NCI-H2081 (cell line): Measurements from ENCODE around the gene EAF2.
A peak's percentile ranks its signal among the peaks of the same experiment; 100 is the strongest.
"Not testable (repeated sequence)": the region's sequence is repeated elsewhere in the genome, so short reads cannot be mapped to it uniquely, and the experiment has no call there.

Source experiments
- DNase-seq, 2 experiments: peaks; one replicate each; lab custom pipeline; 2025; lab: John Stamatoyannopoulos, UW

The EAF2 gene

DNA sequence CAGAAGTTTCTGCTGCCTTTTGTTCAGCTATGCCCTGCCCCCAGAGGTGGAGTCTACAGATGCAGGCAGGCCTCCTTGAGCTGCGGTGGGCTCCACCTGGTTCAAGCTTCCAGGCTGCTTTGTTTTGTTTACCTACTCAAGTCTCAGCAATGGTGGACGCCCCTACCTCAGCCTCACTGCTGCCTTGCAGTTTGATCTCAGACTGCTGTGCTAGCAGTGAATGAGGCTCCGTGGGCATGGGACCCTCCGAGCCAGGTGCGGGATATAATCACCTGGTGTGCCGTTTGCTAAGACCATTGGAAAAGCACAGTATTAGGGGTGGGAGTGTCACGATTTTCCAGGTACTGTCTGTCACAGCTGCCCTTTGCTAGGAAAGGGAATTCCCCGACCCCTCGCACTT, 28.2 kb downstream of the EAF2 start:
- not testable (repeated sequence) for DNase-seq

DNA sequence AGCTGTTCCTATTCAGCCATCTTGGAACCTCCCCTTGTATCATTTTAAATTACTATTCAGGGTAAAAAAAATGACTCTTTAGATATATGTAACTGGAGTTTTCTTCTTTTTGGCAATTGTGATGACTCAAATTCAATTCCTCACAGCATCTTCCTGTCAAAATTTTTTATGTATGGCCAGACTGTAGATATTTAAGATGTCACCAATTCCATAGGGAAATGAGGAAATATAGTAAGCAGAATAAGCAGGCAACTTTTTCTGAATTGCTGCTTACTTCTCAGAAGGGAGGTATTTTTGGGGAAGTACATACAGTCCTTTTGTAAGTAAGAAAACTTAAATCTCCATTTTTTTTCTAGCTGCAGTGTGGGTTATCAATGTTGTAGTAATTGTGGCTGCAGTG, 28.8 kb downstream of the EAF2 start:
- DNase-seq: no peak

DNA sequence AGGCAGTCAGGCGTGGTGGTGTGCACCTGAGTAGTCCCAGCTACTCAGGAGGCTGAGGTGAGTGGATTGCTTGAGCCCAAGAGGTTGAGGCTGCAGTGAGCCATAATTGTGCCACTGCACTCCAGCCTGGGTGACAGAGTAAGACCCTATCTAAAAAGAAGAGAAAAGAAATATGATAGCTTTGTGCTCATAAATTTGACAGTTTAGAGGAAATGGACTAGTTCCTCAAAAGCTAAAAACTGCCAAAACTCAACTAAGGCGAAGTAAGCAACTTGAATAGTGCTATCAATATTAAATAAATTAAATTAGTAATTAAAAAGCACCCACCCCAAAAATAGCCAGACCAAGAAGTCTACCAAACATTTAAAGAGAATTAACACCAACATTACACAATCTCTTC, 34.7 kb downstream of the EAF2 start:
- no peak for DNase-seq

DNA sequence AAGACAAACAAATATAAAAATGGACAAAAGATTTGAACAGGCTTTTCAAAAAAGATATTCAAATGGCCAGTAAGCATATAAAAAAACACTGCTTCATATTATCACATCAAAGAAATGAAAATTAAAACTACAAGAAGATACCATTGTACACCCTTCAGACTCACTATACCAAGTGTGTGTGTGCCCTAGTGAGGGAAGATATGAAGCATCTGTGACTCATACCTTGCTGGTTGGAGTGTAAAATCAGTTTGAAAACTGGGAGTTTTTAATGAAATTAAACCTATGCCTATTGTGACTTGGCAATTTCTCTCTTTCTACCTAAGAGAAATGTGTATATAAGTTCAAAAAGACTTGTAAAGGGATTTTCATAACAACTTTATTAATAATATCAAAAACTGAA, 35.7 kb downstream of the EAF2 start:
- no peak for DNase-seq

DNA sequence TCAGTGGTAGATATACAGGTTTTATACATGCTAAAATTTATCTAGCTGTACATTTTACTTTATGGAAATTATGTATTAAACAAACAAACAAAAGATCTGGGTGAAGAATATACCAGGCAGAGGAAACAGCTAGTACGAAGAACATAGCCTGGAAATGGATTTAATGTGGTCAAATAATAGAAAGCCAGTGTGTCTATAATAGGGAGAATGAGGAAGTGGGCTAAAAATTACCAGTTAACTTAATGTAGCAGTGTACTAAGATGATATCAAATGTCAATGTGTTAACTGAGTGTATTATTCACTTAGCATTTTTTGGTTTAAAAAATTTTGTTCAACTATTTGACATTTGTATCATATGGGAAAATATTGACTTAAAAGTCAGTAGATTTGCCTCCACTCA, 36.4 kb downstream of the EAF2 start:
- DNase-seq: no peak

DNA sequence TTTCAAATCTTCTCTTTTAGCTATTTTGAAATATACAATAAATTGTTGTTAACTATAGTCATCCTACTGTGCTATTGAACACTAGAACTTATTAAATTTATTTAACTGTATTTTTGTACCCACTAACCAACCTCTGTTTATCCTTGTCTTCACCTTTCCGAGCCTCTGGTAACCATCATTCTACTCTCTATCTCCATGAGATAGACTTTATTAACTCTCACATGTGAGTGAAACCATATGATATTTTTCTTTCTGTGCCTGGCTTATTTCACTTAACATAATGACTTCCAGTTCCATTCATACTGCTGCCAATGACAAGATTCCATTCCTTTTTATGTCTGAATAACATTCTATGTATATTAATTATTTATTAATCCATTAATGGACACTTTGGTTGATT, 43.4 kb downstream of the EAF2 start:
- DNase-seq: no peak

DNA sequence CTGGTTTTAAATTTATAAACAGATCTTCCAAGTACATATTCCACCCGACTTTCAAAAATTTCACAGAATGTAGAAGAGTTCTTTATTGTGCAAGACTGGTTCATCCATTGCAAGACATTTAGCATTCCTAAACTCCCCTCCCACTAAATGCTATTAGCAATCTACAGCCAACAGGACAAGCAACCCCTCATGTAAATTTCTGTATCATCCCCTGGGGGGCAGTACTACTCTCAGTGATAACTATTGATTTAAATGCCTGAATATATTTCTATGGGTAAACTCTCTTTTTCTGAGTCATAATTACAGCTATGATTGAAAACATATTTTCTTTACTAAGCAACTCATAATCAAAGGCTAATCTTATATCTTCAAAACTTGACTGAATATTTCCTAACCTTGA, 48.5 kb downstream of the EAF2 start:
- no peak for DNase-seq

DNA sequence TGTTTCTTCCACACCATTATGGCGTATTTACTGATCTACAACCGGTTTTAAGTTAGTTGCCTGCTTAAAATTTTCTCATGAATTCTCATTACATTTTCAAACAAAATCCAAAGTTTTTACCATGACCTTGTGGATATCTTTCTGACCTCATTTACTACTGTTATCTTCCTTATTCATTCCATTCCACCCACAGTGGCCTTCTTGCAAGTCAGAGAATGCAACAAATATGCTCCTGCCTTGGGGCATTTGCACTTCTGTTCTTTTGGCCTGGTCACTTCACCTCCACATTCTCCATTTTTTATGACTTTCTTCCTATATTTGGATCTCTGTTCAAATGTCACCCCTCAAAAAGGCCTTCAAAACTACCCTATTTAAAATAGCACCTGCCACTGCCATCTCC, 50.4 kb downstream of the EAF2 start:
- DNase-seq: no peak

DNA sequence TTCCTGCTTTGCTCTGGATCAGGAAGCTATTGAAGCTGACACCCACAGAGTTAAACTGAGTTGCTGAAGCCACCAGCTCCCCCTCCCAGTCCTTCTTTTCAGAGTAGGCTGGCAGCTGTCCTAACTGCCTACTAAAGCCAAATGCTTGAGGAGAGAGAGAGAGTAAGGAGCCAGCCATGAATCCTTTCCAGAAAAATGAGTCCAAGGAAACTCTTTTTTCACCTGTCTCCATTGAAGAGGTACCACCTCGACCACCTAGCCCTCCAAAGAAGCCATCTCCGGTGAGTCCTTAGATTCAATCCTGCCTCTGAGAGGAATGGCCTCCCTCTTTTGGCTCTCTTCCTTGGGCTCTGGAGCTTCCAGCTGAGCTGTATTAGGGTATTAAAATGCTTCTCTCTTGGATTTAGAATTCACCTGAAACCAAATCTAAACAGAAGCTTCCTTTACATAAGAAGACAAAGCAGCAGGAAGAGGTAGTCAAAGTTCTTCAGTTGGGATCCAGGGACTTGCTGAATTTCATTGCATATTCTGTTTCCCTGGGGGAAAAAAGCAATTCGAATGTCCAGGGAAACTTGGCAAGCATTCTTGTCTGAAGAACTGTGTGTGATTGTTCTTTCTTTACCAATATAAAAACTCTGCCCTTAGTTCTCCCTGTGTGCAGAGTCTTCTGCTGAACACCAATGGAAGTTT, 59.4 kb downstream of the EAF2 start, which contains the start of gene SLC15A2:
Gene SLC15A2 (plus strand): TSS at position 101 of the 690 bp plus-strand sequence. CDS start 76 bp downstream, at position 177.
- no peak for DNase-seq

DNA sequence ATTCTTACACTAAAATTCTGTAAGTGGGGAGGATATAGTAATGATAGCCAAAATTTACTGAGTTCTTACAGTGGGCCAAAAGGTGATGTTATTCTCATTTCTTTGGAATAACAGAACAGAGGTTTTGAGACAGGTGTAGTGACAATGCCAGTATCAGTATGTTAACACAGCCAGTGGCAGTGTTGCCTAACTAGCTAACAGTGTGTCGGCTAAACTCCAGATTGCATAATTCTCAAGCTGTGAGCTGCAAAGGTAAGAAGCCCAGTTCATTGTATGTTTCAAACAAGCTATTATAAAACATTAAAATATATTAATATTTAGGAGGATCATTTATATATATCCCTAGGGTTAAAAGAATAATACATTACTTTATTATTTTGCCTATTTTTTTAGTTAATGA, 60.1 kb downstream of the EAF2 start:
- no peak for DNase-seq

DNA sequence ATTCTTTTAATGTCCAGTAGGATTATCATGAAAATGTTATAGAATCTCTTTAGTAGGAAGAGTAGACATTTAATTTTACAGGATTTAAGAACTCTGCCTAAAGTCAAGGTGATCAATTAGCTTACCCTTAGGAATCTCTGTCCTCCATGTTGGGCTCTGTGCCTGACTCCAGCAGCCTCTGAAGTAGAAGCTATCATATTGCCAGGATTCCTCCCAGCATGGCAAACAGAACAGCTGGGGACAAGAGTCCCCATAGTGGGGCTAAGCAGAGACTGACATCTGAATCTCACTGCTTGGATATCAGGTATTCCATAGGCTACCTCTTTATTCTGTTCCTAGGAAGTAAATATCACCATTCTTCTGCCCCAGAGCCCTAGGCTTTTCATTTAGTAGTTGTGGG, 60.7 kb downstream of the EAF2 start:
- no peak for DNase-seq

DNA sequence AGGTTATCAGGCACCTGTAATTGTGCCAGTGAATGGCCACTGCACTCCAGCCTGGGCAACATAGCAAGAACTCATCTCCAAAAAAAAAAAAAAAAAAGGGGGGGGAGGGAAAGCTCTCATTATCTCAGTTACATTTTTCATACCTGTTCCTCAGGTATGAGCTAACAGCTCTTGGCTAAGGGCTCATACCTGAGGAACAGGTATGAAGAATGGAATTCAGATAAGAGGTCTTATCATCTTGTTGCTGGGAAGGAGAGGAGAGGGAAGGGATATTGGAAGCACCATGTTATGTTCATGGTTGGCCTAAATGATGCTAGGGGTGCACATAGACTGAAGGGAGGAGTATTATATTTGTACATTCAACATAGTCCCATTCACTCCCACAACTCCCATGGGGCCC, 61.8 kb downstream of the EAF2 start:
- DNase-seq: no peak

DNA sequence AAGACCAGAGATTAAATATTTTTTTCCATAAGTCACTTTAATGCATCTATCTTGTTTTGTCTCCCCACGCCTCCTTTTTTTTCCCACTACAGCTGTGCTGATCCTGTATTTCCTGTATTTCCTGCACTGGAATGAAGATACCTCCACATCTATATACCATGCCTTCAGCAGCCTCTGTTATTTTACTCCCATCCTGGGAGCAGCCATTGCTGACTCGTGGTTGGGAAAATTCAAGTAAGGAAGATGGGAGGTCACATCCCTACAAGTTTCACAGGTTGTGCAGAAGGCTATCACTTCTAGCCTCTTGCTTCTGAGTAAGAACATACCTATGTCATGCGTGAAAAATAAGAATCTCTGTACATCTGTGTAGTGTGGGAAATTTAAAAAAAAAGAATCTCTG, 62.3 kb downstream of the EAF2 start:
- DNase-seq: no peak

DNA sequence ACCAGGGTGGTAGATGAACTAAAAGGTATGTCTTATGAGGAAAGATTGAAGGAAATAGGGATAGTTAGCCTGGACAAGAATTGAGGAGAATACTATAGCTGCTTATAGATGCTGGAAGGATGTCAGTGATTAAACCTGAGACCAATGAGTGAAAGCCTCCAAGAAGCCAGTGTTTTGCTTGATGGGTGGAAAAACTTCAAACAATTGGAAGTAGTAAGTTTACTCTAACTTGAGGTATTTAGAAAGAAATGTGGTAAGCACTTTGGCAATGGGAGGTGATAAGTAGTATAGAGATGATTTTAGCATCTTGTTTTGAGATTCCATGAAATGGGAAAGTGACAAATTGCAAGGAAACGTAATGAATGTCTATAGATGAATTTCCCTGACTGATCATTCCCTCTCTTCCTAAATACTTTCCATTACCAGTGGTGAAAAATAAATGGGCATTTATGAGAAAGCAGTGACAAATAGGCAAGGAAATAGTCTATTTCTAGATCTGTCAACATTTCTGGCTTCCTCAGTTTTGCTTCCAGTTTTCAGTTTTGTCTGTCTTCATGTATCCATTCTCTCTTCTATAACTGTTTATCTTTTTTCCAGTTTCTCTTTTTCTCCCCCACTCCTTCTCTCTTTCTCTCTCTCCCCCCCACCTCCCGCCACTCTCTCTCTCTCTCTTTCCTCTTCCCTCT, 78.4 kb downstream of the EAF2 start:
- no peak for DNase-seq

DNA sequence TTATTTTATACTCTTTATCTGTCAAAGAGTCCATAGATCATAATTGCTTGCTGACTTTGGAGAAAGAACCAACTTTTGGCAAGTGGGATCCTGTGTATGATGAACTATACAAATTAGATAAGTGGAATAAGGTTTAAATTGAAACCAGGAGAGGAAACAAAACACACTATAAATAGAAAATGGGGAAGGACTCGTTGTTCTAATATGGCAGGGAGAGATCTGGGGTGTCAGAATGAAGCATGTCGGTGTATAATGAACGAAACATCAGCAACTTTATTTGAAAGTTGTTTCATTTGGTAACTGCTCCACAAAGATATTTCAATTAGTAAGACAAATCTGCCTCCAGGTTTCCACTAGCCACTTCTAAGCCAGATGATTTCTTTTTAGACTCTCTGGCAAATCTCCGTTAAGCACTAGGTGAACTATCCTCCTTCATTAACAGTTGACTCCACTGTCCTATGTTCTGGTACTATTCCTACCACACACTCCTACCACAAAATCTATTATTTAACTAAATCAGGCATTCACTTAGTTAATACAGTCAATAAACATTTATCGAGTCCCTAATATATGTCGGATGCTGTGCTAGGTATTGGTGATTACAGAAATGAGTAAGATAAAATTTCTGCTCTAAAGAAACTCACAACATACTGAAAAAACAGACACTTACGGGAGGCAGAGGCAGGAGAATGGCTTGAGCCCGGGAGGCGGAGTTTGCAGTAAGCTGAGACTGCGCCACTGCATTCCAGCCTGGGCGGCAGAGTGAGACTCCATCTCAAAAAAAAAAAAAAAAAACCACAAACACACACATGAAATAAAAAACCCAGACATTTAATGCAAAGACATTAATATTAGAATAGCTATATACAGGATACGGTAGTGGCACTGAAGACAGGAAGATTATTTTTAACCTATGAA, 79.3 kb downstream of the EAF2 start:
- no peak for DNase-seq

DNA sequence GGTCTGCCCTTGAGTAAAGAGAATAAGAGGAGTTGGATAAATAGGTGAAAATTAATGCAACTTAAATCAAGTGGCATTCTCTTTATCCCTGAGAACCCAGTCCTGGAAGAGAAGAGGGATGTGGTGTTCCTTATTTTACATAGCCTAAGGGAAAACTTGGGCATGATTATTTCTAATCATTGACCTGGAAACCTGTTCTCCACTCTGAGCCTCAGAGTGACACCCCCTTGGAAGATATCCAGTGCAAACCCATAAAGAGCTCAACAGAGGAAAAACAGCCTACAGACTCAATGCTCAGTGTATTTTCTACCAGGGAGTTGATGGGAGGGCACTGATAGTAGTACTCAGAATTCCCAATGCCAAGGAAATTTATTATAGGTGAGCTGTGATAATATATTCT, 81.2 kb downstream of the EAF2 start:
- DNase-seq: peak in 1 of 2 experiments; percentile 11

DNA sequence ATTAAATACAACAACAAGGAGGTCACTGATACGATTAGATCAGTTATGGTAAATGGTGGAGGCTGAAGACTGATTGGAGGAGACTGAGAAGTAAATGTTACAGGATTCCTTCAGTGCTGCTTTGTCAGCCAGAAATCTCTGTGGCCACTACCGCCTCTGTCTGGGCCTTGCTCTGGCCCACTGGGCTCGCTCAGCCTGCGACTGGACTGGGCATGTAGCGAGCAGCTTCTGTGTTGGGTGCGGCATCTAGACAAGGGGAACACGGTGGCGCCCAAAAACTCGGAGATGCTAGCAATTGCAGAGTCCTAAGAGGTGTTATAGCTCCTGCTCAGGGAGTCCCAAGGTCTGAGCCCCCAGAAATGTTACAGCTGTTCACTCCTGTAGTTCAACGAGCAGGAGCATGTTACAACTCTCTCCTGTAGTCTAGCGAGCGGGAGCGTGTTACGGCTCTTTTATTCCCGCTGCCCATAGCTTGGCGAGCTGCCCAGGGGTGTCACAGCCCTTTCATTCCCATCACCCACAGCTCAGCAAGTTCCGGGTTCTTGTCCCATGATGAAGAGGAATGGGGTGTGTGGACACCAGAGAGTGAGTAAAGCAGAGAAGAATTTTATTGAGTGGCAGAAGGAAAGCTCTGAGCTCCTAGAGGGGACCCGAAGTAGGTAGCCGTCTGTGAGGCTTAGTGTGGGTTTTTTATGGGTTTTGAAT, 83.9 kb downstream of the EAF2 start:
- no peak for DNase-seq

DNA sequence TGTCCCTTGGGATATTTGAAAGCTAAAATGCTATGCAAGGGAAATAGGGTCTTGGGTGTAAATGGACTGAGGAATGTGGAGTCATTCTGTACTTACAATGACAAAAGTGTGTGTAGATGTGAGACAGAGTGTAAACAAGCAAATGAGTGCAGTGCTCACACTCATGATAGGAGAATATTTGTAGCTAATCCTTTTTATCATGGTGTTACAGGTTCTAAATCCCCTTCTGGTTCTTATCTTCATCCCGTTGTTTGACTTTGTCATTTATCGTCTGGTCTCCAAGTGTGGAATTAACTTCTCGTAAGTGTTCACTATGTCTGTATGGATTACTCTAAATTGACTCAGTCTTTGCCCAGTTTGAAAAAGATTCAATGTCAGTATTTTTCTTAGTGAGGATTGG, 89.7 kb downstream of the EAF2 start:
- no peak for DNase-seq

DNA sequence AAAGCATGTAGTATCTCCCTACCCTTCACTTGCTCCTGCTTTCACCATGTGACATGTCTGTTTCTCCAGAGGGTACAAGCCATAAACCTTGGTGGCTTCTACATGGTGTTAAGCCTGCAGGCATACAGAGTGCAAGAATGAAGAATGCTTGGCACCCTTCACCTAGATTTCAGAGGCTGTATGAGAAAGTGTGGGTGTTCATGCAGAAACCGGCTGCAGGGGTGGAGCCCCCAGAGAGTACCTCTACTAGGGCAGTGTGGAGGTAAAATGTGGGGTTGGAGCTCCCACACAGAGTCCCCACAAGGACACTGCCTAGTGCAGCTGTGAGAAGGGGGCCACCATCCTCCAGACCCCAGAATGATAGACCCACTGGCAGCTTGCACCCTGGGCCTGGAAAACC, 91.4 kb downstream of the EAF2 start:
- DNase-seq: no peak
